HG02759 (cell line): ENCODE data around the gene TAB2.

Experiments
- ATAC-seq: cut with Tn5 transposase; IDR thresholded peaks from one replicate; pipeline ENCODE4 v1.9.1; 2021; ENCODE audit warnings: mild to moderate bottlenecking, moderate library complexity; ENCODE audit not compliant: unreplicated experiment

Gene TAB2

DNA sequence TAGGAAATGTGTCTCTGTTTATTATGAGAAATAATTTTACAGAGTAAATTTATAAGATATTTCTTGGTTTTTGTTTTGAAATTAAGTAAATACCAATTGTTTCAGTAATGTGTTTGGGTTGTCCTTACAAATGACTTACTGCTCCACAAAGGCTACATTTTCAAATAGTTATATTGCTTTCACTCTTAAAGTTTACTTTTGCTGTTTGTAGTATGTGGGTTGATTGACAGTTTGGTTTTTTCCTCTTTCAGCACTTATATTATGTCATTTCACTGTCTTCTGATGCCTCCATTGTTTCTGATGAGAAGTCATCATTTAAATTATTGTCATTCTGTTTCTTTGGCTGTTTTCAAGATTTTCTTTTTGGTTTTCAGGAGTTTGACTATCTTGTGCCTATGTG, 47.7 kb downstream of the TAB2 start:
- ATAC-seq = no peak

DNA sequence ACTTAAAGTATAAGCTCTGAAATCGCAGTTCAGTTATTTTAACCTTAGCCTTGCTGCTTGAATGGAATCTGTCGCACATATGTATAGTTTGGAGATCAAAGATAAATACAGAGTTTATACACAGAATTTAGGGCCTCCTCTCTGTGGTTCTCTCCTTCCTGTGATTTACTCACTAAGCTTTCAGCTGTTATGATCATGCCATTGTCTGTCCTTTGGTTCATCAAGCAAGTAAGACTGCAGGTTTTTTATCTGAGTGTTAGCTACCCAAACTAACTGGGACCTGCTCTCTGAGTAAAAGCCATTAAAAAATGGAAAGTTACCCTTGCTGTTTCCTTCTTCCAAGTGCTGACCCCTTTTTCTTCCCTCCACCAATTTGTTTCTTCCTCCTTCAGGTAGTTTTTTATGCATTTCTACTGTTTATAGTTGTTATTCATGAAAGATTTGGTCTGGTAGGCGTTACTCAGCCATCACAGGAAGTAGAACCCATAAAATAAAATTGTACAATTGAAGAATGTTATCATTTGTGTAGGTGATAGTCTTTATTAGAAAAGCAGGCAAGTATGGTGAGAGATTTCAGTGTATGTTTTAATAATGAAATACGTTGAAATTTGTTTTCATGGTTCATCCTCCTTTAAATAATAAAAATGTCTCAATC, 48.9 kb downstream of the TAB2 start:
- no peak for ATAC-seq

DNA sequence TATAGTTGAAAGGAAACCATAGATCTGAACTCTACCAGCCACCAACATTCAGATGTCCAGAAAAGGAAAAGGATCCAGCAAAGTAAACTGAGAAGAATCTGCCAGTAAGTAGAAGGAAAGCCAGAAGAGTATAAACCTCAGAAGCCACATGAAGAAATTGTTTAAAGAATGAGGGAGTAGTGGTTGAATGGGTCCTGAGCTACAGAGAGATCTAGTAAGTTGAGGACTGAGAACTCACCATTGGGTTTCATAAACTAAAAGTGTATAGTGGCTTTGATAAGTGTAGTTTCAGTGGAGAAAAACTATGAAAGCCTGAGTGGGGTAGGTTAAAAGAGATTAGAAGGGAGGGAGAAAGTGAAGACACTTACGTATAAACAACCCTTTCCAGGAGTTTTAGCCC, 50.6 kb downstream of the TAB2 start:
- peak; percentile 56 for ATAC-seq

GRCh38 chr6:149371154-149371553, 53.6 kb downstream of the TAB2 start:
- ATAC-seq = no peak

- ATAC-seq = no peak
These were observed 54.5 kb downstream of the TAB2 start for GRCh38 chr6:149372062-149372461.

GRCh38 chr6:149373511-149373910, 56.0 kb downstream of the TAB2 start:
- ATAC-seq = no peak

DNA sequence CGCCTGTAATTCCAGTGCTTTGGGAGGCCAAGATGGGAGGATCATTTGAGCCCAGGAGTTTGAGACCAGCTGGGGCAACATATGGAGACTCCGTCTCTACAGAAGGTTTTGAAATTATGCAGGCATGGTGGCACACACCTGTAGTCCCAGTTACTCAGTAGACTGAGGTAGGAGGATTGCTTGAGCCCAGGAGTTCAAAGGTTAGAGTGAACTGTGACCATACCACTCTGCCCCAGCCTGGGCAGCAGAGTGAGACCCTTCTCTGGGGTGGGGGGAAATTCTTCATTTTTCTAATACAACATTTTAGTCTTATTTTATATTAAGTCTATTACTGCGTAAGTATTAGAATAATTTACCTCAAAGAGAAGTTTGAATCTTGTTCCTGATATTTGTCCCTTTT, 62.5 kb downstream of the TAB2 start:
- ATAC-seq = no peak

DNA sequence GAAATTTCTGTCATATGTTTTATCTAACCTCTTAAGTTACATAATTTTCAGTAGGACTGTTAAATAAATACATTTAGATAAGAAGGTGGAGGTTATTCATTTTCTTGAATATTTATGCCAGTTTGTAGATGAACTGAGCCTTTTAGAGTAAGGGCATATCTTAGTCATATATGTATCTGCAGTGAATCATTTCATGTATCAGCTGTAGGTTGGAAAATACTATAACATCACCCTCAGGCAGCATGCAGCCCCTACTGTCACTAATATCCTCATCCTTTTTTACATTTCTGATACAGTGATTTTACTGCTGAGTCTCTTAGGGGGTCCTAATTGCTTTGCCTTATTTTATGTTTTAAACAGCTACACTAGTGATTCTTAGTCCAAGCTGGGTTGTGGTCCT, 63.0 kb downstream of the TAB2 start:
- no peak for ATAC-seq

DNA sequence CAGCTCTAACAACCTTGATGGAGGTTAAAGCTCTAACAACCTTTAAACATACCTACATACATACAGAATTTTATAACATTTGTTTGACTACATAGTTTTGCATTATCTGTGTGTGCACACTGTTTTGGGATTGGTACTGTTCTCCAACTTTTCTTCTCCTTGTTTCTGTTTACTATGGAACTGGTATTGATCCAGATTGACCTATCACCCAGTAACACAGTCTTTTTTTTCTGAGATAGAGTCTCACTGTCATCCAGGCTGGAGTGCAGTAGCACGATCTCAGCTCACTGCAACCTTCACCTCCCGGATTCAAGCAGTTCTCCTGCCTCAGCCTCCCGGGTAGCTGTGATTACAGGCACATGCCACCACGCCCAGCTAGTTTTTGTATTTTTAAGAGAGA, 65.9 kb downstream of the TAB2 start:
- no peak for ATAC-seq

DNA sequence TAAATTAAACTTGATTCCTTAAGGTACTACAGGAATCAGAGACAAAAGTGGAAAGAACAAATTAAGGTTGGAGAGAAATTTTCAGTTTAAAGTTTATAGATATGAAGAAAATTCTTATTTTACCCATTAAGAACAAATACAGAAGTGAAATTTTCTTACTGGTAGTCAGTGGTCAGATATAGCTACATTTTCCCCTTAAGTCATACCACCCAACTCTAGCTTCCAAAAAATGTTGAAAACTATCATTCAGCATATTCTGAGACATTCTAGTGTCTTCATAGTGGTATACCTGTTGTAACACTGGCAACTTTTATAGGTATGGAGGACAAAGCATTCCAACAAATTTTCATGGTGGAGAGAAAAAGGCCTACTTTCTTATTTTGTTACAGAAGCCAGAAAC, 67.0 kb downstream of the TAB2 start:
- no peak for ATAC-seq

GRCh38 chr6:149385998-149386646, 68.6 kb downstream of the TAB2 start:
- ATAC-seq = no peak

DNA sequence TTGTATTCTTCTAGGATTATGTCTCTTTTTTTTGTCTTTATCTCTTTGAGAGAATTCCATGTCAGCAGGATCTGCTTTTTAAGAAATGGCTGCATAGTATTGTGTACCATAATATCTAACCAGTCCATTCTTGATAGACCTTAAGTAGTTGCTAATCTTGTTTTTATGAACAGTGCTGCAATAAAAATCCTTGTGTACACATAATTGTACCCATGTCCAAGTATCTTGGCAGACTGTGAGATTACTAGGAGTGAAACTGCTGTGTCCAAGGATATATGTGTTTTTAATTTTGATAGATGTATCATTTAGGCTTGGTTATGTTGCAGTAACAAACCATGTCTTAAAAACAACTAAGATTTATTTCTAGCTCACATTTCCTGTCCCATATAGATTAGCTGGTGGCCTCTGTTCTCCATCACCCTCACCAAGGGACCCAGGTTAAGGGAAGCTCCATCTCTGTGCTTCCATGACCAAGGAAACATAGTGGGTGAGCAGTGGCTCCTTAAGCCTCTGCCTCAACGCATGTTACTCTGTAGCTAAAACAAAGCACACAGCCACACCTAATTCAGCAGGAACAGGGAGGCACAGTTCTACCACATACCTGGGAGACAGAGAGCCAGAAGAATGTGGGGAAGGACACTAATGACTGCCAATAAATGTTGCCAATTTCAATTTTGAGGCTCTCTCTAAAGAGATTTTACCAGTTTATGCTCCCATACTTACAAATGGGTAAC, 70.4 kb downstream of the TAB2 start:
- no peak for ATAC-seq

- ATAC-seq = no peak
These were observed 72.2 kb downstream of the TAB2 start for GRCh38 chr6:149389509-149390297.

GRCh38 chr6:149392093-149392492, 74.6 kb downstream of the TAB2 start:
- no peak for ATAC-seq

- no peak for ATAC-seq
These were observed 75.0 kb downstream of the TAB2 start for GRCh38 chr6:149392535-149392934.

DNA sequence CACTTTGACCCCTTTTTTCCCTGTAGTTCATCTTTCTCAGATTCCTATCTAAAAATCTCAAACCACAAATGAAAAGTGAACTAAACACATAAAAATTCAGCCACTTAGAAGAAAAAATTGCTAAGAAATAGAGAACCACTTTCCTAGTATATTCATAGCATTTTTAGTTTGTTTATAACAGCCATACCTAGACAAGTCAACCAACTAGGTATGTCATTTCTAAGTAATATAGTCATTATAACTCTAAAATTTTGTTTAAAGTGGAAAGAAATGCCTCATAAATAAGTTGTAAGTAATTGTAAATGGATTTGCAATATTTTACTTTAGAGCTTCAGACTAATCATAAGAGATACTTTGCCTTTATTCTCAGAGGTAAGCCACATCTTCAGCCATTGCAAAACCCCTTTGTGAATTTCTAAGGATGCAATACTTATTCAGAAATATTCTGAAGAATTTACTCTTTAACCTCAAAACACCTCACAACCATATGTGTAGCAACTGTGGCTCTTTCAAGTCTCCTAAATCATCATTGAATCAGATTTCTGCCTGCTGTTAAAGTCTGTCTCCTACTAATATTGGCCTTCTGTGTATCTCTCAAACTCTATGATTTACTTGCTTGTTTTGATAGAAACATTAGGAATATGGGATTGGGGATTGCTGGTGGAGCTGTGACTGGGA, 75.6 kb downstream of the TAB2 start:
- ATAC-seq = no peak

DNA sequence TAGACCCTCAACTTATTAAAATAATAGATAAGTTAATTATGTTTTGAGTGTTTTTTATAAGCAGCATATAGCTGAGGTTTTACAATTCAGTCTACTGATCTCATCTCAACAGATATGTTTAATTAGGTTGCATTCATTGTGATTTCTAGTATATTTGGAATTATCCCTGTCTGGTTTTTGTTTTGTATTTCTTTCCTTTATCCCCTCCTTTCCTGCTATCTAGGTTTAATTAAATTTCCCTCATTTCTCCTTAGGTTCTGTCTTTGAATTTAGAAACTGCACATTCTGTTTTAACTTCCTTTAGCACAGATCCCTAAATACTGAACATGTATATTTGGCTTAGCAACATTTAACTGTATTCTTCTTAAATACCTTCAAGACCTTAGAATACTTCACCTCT, 77.7 kb downstream of the TAB2 start:
- ATAC-seq = no peak

DNA sequence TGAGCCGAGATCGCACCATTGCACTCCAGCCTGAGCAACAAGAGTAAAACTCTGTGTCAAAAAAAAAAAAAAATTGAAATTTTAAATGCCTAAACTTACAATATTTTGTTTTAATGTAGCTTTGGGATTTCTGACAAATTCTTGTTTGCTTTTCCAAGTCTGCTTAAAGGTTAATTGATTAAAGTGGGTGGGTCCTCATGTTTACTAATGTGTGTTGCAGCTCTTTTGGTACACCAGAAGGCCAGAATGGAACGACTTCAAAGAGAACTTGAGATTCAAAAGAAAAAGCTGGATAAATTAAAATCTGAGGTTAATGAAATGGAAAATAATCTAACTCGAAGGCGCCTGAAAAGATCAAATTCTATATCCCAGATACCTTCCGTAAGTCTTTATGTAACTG, 79.9 kb downstream of the TAB2 start:
- no peak for ATAC-seq

GRCh38 chr6:149400050-149400449, 82.5 kb downstream of the TAB2 start, which contains the start of gene SUMO4:
Gene SUMO4 (plus strand): TSS chr6:149400262. CDS start chr6:149400392, 130 bp downstream.
- ATAC-seq = no peak

DNA sequence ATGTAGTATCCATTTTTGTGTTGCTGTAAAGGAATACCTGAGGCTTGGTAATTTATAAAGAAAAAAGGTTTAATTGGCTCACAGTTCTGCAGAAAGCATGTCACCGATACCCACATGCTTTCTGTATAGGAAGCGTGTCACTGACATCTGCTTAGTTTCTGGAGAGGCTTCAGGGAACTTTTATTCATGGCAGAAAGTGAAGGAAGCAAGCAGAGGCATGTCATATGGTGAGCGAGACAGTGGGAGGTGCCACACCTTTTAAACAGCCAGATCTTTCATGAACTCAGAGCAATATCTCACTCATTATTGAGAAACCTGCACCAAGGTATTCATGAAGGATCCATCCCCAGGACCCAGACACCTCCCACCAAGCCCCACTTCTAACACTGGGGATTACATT, 86.0 kb downstream of the TAB2 start:
- ATAC-seq = no peak
